AG04450 (cell line): ENCODE data around the gene SNX22. TPM values are rescaled to one million over a fixed set of nuclear protein-coding genes. Genes with fewer than 3 reads are reported as not detected.

ENCODE experiments used
- CTCF ChIA-PET: fragments of 300-600, 350-600 bp; formaldehyde crosslinking; extraction: SDS; loops from one replicate; lab custom pipeline; 2022; ENCODE audit warnings: antibody characterized with exemption, inconsistent platforms; lab: Charles Lee
- POLR2A ChIA-PET: fragments of 350-600 bp; formaldehyde crosslinking; extraction: SDS; loops from one replicate; lab custom pipeline; 2021; ENCODE audit warnings: antibody characterized with exemption, inconsistent platforms; lab: Yijun Ruan, JAX
- DNase-seq: peaks from one replicate; pipeline ENCODE4 v3.0.0-alpha.2; 2011; ENCODE audit warnings: low read depth, low spot score
- H3K27ac ChIP-seq: one replicate; pipeline ENCODE4 v1.5.1; 2012; ENCODE audit warnings: low read depth, low read length, control low read depth
- H3K27me3 ChIP-seq: one replicate; pipeline ENCODE4 v1.6.0; 2012; ENCODE audit warnings: low read length; ENCODE audit not compliant: control insufficient read depth, insufficient read depth
- H3K4me3 ChIP-seq: 2 replicates; pipeline ENCODE4 v1.5.1; 2011; ENCODE audit warnings: mild to moderate bottlenecking, low read depth, low read length, control low read depth
- H3K9me3 ChIP-seq: 2 replicates; pipeline ENCODE4 v1.5.1; 2012; ENCODE audit warnings: low read length; ENCODE audit not compliant: control insufficient read depth, insufficient read depth
- polyA plus RNA-seq: library from polyadenylated mRNA; depleted of rRNA; stranded (reverse); fragments of >200 nt; gene quantifications from 2 replicates; pipeline ENCODE4 v1.2.3, GENCODE V29; 2011
- TF ChIP-seq, protein P1 (sequence below): IDR thresholded peaks from 2 replicates; pipeline ENCODE4 v1.5.1; 2011; ENCODE audit warnings: low read depth, low read length, control low read depth, inconsistent platforms

The SNX22 gene
- polyA plus RNA-seq, 1 experiment = 0.06 TPM

DNA sequence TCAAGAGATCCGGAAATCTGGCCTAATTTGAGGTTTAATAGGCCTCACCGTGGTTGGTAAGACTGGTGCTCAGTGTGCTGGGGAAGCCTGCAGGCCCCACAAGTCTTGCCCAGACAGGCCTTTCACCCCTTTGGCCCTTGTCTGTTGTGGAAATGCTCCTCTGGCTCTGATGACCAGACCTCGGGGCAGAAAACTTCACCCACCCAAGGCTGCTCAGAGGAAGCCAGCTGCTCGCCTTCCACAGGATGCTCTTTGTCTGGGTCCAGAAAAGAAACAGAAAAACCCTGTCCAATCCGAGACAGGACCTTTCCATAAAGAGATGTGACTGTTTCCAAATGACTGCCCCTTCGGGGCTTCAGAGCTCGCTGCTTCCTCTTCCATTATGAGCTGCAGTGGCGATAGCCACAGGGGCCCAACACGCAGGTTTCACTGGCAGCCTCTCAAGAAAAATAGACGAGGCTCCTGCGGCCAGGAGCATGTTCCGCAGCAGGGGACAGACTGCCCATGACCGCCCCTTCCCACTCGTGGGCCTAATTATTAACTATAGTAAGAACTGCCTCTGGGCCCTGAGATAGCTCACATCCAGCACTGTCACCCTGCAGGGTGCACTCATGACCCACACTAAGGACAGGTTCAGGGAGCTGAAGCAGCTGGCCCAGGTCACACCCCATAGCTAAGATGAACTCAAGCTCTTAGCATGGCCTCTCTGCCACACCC is 6.8 kb upstream of the SNX22 start:
- DNase-seq = no peak

DNA sequence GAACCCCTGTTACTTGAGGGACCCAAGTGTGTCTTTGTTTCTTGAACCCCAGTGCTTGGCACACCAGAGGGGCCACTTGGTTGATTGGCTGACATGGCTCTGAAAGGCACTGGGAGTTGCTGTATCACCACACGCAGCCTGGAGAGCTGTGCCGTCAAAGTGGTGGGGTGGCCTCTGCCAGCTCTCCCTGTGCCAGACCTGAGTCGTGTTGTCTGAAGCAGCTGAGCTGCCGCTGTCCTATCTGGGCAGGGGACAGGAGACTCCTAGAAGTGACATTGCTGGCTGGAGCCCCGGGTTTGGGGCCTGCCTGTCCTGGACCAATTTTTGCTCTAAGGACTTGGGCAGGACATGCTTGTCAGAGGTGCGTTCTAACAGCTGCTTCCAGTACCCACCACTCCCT is 5.5 kb upstream of the SNX22 start:
- TF ChIP-seq, protein P1, sequence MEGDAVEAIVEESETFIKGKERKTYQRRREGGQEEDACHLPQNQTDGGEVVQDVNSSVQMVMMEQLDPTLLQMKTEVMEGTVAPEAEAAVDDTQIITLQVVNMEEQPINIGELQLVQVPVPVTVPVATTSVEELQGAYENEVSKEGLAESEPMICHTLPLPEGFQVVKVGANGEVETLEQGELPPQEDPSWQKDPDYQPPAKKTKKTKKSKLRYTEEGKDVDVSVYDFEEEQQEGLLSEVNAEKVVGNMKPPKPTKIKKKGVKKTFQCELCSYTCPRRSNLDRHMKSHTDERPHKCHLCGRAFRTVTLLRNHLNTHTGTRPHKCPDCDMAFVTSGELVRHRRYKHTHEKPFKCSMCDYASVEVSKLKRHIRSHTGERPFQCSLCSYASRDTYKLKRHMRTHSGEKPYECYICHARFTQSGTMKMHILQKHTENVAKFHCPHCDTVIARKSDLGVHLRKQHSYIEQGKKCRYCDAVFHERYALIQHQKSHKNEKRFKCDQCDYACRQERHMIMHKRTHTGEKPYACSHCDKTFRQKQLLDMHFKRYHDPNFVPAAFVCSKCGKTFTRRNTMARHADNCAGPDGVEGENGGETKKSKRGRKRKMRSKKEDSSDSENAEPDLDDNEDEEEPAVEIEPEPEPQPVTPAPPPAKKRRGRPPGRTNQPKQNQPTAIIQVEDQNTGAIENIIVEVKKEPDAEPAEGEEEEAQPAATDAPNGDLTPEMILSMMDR = no peak
- Histone ChIP-seq H3K27me3 (no peaks in the 10 kb centered on the region), H3K27ac (no peak overlapping the region), H3K9me3 (no peaks in the 10 kb centered on the region; the same call in 1 of the 2 replicates), H3K4me3 (no peak overlapping the region)
- ChIA-PET POLR2A (no interaction called here), CTCF (interaction anchor here (1.4 kb wide), 1 partner anchor 8 kb away, joined by 4 read pairs; no protein-coding TSS in a partner anchor)
- no peak for DNase-seq

More for the DNA sequence above, 6.8 kb upstream of the SNX22 start:
- no peaks in the 10 kb centered on the region; the same call in 1 of the 2 replicates for H3K9me3 ChIP-seq
- CTCF ChIA-PET = interaction anchor here (1.3 kb wide), 1 partner anchor 9 kb away, joined by 8 read pairs; no protein-coding TSS in a partner anchor
- H3K27ac ChIP-seq = no peak overlapping the region
- no peaks in the 10 kb centered on the region for H3K27me3 ChIP-seq
- H3K4me3 ChIP-seq = no peak overlapping the region
- POLR2A ChIA-PET = no interaction called here
- TF ChIP-seq, protein P1 = no peak

- POLR2A ChIA-PET = interaction anchor here (0.6 kb wide), 1 partner anchor 224 kb away, joined by 8 read pairs; no protein-coding TSS in a partner anchor
Measured at GRCh38 chr15:64146520-64146884, 5.0 kb upstream of the SNX22 start.

GRCh38 chr15:64146885-64147681 is 4.4 kb upstream of the SNX22 start:
- TF ChIP-seq, protein P1 = no peak
- Histone ChIP-seq H3K4me3 (no peak overlapping the region), H3K27me3 (peaks cover 5% of the 10 kb centered on the region), H3K27ac (peak overlapping the region; percentile 11), H3K9me3 (no peaks in the 10 kb centered on the region; the same call in 1 of the 2 replicates)
- POLR2A ChIA-PET = interaction anchor here (0.6 kb wide), 1 partner anchor 223 kb away, joined by 8 read pairs; no protein-coding TSS in a partner anchor
- CTCF ChIA-PET = interaction anchor here (1.4 kb wide), 1 partner anchor 7 kb away, joined by 4 read pairs; no protein-coding TSS in a partner anchor
- DNase-seq = no peak

More at GRCh38 chr15:64146520-64146884, 5.0 kb upstream of the SNX22 start:
- H3K27ac ChIP-seq = no peak overlapping the region
- DNase-seq = no peak
- CTCF ChIA-PET = interaction anchor here (1.4 kb wide), 1 partner anchor 8 kb away, joined by 4 read pairs; no protein-coding TSS in a partner anchor
- H3K4me3 ChIP-seq = no peak overlapping the region
- H3K9me3 ChIP-seq = no peaks in the 10 kb centered on the region; the same call in 1 of the 2 replicates
- TF ChIP-seq, protein P1 = no peak
- H3K27me3 ChIP-seq = no peaks in the 10 kb centered on the region
